ENCODE data around the gene ALKBH4.
"Not testable (repeated sequence)": the region's sequence is repeated elsewhere in the genome, so short reads cannot be mapped to it uniquely, and the experiment has no call there.

The ALKBH4 gene

DNA sequence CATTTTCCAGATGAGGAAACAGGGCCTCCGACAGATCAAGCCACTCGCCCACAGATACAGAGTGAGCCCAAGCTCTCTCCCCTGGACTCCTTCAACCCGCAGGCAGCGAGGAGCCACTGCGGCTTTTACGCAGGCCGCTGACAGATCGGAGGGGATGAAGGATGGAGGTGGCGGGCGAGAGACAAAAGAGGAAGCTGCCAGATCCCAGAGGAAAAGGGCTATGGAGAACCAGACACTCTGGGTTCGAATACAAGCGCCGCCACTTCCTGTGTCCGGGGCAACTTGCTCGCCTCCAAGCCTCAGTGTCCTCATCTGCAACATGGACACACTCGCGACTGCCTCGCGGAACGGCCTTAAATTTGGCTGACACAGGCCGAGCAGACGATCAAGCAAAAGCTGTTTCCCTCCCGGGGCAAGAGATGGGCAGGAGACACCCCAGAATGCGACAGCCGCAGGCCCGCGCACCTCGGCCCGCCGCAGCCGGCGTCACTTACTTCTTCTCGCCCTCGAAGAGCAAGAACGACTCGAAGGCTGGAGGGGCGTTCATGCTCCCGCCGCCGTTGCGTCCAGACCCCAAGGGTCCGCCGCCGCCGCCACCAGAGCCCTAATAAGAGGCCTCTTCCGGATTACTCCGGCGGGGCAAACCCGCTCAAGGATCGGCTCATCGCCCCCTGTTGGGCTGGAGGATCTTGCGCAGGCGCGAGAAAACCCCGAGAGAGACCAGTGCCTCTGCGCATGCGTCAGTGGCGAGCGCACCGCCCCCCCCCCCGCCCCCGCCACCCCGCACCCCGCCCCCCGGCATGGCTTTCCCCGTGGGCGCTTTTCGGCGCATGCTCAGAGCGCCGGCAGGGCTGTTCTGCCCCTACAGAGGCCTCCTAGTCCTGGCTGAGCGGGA is 13.9 kb upstream of the ALKBH4 start, which contains the start of gene POLR2J:
TSS of gene POLR2J (minus strand) at position 609 of the 895 bp plus-strand sequence. CDS start at position 547, 62 bp downstream.
- peak; percentile 44 to 92 (median 56) for DNase-seq

DNA sequence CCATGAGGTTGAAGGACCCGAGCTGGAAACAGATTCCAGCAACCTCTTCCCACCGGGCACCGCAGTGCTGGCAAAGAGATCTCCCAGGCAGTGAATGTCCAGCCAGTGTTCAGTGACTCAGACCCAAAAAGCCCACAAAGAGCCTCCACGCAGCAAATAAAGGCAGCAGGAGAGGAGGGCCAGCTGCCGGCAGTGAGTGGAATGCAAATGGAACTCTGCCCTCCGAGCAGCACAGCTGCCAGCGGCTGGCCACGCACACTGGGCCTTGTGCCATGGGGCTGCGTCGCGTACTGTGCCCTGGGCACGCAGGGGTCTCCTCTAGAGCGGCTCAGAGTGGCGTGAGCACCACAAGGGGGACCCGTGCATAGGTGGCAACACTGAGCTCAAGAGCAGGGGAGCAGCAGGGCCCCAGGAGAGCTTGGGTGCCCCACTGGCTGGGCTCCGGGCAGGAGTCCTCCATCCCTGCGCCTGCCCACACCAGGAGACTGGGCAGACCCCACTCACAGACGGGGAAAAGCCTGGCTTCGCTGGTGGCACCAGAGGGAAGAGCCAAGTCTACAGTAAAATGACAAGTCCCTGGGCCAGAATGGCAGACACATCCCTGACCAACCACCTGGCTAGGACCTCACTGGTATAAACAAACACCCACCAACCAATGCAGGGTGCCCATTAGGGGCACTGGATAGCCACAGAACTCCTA is 10.2 kb upstream of the ALKBH4 start:
- not testable (repeated sequence) for DNase-seq

DNA sequence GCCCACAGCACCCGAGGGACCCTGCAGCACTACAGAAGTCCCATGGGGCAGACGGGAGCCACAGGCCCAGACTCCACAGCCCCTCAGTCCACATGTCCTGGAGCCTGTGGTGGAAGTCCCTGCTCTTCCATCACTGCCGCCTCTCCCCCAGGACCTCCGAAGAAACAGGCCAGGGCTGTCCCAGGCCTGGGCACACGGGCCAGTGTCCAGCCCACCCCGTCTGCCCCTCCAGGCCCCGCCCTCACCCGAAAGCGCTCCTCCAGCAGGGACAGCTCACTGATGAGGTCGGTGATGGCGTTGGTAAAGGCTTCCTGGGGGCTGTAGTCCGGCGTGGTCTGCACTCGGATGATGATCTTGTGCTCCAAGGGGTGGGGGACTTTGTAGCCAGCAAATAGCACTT is 9.5 kb upstream of the ALKBH4 start:
- DNase-seq, result not testable (repeated sequence)

- no peak for DNase-seq
These were observed 8.8 kb upstream of the ALKBH4 start for GRCh38 chr7:102473271-102473991.

- no peak for DNase-seq
These were observed 7.7 kb upstream of the ALKBH4 start for GRCh38 chr7:102472126-102473041.

- no peak for DNase-seq
These were observed 7.1 kb upstream of the ALKBH4 start for GRCh38 chr7:102471791-102472125.

DNA sequence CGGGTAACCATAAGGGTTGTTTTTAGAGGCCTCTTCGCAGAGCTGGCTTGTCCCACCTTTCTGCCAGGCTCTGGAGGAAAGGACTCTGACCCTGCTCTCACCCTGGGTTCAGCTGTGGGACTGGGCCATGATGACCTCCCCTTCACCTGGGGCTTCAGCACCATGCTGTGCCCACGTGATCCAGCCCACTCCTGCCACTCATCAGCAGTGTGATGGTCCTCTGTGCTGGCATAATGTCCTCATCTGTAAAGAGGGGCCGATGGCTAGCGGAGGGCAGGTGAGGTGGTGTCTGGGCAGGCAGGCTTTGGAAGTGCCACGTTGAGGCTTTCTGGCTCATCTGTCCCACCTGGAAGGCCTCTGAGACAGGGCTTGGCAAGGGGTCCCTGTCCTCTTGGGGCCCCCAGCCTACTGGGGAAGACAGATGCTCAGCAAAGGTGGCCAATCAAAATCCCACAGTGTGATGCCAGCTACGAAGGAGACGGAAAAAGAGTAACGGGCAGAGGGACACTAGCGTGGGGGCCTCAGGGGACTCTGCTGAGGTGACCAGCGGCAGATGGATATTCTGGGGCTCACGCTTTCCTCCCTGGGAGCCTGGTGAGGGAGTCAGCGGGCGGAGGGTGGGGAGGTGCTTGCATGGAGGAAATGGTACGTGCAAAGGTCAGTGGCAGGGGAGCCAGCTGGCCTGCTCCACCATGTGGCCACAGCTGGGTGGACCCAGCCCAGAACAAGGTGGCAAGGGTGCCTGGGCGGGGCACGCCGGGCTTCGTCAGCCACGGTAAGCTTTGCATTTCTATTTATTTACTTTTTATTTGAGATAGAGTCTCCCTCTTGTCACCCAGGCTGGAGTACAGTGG is 5.5 kb upstream of the ALKBH4 start:
- no peak for DNase-seq

GRCh38 chr7:102469351-102469971 is 4.8 kb upstream of the ALKBH4 start:
- no peak for DNase-seq

DNA sequence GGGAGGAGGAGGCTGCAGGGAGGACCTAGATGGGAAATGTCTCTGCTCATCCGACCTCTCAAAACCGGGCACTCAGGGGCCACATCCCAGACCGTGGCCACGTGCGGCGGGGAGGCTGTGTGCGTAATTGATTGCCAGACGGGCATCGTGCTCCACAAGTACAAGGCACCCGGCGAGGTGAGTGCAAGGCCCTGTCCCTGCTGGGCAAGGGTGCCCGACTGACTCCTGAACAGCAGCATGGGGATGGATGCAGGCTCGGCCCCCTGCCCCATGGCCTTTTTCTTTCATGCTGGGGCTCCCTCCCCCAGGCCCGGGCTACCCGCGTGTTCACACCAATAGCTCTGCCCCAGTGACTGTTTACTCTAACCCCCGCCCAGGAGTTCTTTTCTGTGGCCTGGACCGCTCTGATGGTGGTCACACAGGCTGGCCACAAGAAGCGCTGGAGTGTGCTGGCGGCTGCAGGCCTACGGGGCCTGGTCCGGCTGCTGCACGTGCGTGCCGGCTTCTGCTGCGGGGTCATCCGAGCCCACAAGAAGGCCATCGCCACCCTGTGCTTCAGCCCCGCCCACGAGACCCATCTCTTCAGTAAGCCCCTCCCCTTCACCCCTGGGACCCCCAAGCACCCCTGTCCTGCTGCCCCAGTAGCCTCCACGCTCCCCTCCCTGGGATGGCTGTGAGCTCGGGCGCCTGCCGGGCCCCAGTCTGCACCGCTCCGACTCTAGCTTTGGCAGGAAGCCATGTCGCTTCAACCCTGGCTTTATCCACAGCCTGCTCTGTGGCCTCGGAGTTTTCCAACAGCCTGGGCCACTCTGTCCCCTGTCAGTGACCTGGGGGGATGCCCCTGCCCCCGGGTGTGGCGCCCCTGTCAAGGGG is 4.1 kb upstream of the ALKBH4 start:
- DNase-seq, result no peak

DNA sequence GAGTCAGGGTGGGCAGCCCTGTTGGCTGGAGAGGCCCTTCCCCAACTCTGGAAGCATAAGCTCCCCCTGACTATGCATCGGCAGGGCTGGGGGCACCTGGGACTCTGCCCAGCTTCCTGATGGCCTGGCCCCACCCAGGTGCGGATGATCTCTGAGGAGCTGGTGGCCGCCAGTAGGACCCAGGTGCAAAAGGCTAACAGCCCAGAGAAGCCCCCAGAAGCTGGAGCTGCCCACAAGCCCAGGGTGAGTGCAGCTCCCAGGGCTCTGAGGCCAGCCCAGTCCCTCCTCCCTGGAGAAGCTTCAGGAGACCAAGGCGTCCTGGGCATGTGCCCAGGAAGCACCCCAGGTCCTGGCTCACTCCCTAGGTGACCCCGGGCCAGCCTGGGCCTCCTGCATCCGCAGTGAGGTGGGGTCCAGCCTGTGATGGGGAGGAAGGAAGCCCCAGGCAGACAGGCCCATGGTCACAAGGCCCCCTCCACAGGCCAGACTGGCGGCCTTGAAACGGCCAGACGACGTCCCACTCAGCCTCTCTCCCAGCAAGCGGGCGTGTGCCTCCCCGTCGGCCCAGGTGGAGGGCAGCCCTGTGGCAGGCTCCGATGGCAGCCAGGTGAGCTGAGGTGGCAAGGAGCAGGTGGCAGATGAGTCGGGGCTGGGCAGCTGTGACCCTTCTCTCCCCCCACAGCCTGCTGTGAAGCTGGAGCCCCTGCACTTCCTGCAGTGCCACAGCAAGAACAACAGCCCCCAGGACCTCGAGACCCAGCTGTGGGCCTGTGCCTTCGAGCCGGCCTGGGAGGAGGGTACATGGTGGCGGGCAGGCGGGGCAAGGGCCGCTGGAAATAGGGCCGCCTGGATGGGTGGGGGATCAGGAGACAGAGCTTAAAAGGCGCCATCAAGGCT is 3.2 kb upstream of the ALKBH4 start:
- no peak for DNase-seq

- DNase-seq, result peak in 1 of 4 experiments; percentile 1
These were observed 1.4 kb upstream of the ALKBH4 start for GRCh38 chr7:102466097-102466496.

DNA sequence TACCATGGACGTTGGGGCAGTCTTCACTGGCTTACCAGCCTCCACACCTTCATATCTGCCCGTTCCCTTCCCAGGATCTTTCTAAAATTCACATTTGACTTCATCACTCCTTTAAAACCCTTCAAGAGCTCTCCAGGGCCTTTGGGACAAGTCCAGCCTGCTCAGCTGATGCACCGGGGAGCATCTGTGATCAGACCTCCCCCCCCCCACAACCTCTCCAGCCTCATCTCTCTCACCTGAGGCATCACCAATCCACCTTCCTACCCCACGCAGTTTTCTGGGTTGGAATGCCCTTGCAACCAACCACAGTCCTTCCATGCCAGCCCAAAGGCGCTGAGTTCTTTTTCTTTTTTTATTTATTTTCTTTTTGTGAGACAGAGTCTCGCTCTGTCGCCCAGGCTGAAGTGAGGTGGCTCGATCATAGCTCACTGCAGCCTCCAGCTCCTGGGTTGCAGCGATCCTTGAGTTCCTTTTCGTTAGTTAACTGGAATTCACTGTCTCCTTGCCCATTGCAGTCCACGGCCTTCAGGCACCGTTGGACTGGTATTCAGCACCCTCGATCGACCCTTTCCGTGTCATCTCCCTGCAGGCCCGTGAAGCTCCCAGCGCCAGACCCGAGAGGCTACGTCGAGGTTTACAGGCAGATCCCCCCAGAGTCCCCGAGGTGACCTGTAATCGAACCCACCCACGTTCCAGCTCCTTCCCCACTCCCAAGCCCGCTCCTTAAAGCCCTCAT is 654 bp downstream of the ALKBH4 start:
- DNase-seq, result peak; percentile 21 to 41 (median 36)

- DNase-seq, result peak in 1 of 4 experiments; percentile 0
These were observed 4.2 kb downstream of the ALKBH4 start for GRCh38 chr7:102460467-102460866.

GRCh38 chr7:102459221-102459844 is 5.3 kb downstream of the ALKBH4 start:
- DNase-seq, result no peak

GRCh38 chr7:102457352-102457924 is 7.2 kb downstream of the ALKBH4 start:
- no peak for DNase-seq

- no peak for DNase-seq
These were observed 8.3 kb downstream of the ALKBH4 start for GRCh38 chr7:102456327-102456726.

DNA sequence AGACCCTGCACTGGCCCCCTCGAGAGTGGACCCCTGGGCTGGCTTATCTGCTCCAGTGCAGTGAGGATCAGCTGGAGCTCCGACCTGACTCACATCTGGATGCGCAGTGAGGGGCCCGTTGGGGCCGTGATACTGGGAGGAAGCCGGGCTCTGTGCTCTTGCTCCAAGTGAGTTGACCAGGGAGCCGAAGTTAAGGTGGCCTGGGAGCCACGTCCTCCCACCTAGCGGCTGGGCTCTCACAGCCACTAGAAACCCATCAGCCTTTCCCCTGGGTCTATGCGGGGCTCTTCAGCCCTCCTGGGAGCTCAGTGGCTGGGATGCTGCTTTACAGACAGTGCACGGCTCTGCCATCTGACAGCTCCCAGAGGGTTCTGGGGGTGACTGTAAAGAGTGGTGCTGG is 9.1 kb downstream of the ALKBH4 start:
- no peak for DNase-seq

Measured in suppressor macrophage (primary cell).